Cerebellar cortex (tissue), 1 donor: ENCODE measurements around the gene CCDC117.

ENCODE experiments used
- DNase-seq: peaks from one replicate; pipeline ENCODE4 v3.0.0-alpha.2; 2015; ENCODE audit warnings: low spot score

CCDC117 gene

GRCh38 chr22:28830441-28830840 is 57.9 kb downstream of the CCDC117 start:
- DNase-seq = no peak

GRCh38 chr22:28831140-28832072 is 58.9 kb downstream of the CCDC117 start:
- no peak for DNase-seq

GRCh38 chr22:28832731-28833130 is 60.2 kb downstream of the CCDC117 start:
- no peak for DNase-seq

- no peak for DNase-seq
Observed at GRCh38 chr22:28833276-28833923, 60.9 kb downstream of the CCDC117 start.

- no peak for DNase-seq
Observed at GRCh38 chr22:28835630-28836189, 63.2 kb downstream of the CCDC117 start.

GRCh38 chr22:28837640-28838039 is 65.1 kb downstream of the CCDC117 start:
- no peak for DNase-seq
